ENCODE results near the gene ME2. TPM values are rescaled to one million over a fixed set of nuclear protein-coding genes. Genes with fewer than 3 reads are reported as not detected.

ME2 gene
- total and polyA plus RNA-seq, 2 donors (not counting 1 experiment from before 2014, with no cell fraction given), result 28.4 to 57.8 TPM

DNA sequence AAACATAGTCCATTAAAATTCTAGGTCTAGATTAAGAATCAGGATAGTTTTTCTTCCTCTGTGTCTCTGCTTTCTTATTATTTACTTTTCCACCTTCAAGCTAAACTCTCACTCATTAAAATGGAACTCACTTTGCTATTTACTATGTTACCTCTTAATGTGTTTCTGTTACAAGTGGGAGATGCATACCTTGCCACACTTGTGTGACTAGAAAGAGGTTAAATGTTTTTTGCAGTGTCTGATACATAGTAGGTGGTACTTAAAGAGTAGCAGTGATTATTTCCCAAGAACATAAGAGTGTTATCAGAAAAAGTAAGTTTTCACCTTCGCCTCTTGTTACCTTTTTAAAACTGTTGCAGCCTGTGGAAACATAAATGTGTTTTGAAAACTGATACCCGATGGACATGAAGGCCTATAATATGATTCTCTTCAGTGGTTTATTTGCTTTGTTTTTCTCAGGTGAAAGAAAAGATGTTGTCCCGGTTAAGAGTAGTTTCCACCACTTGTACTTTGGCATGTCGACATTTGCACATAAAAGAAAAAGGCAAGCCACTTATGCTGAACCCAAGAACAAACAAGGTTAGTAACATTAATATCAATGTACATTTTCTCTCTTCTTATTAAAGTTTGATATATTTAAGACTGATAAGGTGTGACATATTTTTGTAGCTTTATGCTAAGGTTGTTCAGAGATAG is 16.6 kb downstream of the ME2 start:
- Histone ChIP-seq H3K27ac (ENCODE audit: low read length in 2 of 2) (no peak overlapping the region), H4K20me1 (ENCODE audit: control insufficient read depth, insufficient read depth, low read length, poor library complexity, severe bottlenecking) (no peaks in the 10 kb centered on the region), H2AFZ (ENCODE audit: insufficient read depth, low read depth, low read length, poor library complexity, severe bottlenecking) (no peak overlapping the region), H3K9me3 (ENCODE audit: control extremely low read depth in 1 of 3, control insufficient read depth in 2 of 3, insufficient read depth in 1 of 3, low read length in 2 of 3) (peaks cover 0 to 15% (median 5%) of the 10 kb centered on the region in 3 donors), H3K79me2 (ENCODE audit: control insufficient read depth, insufficient read depth, low read length) (peaks cover 38% of the 10 kb centered on the region), H3K9ac (ENCODE audit: low read length) (no peak overlapping the region), H3K4me3 (ENCODE audit: control extremely low read depth in 1 of 5, extremely low read depth in 1 of 5, insufficient read depth in 1 of 5, low read depth in 2 of 5, low read length in 4 of 5) (no peak overlapping the region), H3K4me1 (ENCODE audit: control insufficient read depth in 2 of 2, insufficient read depth in 2 of 2, low read length in 2 of 2) (peaks cover 0 to 3% of the 10 kb centered on the region in 2 donors), H3K36me3 (replicated peaks in 1 of 2; ENCODE audit: control extremely low read depth in 1 of 2, control insufficient read depth in 1 of 2, extremely low read depth in 1 of 2, insufficient read depth in 2 of 2, low read length in 1 of 2) (peaks cover 9 to 18% of the 10 kb centered on the region in 2 experiments), H3K4me2 (replicated peaks; ENCODE audit: low read depth, low read length, poor library complexity, severe bottlenecking) (no peak overlapping the region), H3K27me3 (replicated peaks in 1 of 4; ENCODE audit: control extremely low read depth in 1 of 4, control insufficient read depth in 3 of 4, insufficient read depth in 4 of 4, low read length in 3 of 4) (no peaks in the 10 kb centered on the region)
- ChIA-PET CTCF (no interaction called here), POLR2A (no interaction called here)
- Mint-ChIP-seq H3K27ac (no peak overlapping the region), H3K27me3 (no peaks in the 10 kb centered on the region), H3K4me3 (no peak overlapping the region), H3K9me3 (ENCODE audit: insufficient read depth) (no peaks in the 10 kb centered on the region), H3K4me1 (peaks cover 11% of the 10 kb centered on the region)
- DNase-seq (no peak), ATAC-seq (ENCODE audit: low read depth) (no peak)
- 100% methylated on average over 1 of the region's 4 CpGs for WGBS (ENCODE audit: insufficient coverage)
- TF ChIP-seq, protein P1, sequence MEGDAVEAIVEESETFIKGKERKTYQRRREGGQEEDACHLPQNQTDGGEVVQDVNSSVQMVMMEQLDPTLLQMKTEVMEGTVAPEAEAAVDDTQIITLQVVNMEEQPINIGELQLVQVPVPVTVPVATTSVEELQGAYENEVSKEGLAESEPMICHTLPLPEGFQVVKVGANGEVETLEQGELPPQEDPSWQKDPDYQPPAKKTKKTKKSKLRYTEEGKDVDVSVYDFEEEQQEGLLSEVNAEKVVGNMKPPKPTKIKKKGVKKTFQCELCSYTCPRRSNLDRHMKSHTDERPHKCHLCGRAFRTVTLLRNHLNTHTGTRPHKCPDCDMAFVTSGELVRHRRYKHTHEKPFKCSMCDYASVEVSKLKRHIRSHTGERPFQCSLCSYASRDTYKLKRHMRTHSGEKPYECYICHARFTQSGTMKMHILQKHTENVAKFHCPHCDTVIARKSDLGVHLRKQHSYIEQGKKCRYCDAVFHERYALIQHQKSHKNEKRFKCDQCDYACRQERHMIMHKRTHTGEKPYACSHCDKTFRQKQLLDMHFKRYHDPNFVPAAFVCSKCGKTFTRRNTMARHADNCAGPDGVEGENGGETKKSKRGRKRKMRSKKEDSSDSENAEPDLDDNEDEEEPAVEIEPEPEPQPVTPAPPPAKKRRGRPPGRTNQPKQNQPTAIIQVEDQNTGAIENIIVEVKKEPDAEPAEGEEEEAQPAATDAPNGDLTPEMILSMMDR (IDR thresholded peaks at IDR 0.05), result no peak
- TF ChIP-seq EZH2 (IDR thresholded peaks at IDR 0.05; ENCODE audit: borderline replicate concordance, insufficient read depth, low read depth, low read length, poor library complexity, severe bottlenecking), result no peak
- intact Hi-C loops (cut with micrococcal nuclease), result no loop called here

DNA sequence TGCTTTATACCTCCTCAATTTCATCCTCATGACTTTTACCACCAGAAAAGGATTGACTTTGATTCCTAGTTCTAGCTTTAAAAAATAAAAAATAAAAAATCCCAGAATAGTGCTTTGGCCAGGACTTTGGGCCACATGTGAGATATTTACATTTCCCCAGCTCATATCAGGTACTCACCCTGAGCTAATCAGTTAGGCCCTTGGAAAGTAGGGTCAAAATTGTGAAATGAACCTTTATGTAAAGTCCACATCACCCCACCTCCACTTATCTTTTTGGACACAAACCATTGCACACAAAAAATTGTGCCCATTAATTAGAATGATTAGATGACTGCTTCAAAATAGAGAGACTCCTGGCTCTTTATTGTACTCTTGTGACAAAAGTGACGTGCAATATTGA is 17.2 kb downstream of the ME2 start:
- H2AFZ ChIP-seq (ENCODE audit: insufficient read depth, low read depth, low read length, poor library complexity, severe bottlenecking), result no peak overlapping the region
- peaks cover 34% of the 10 kb centered on the region for H3K79me2 ChIP-seq (ENCODE audit: control insufficient read depth, insufficient read depth, low read length)
- H3K9me3 ChIP-seq (ENCODE audit: control extremely low read depth in 1 of 3, control insufficient read depth in 2 of 3, insufficient read depth in 1 of 3, low read length in 2 of 3), result peaks cover 0 to 13% (median 3%) of the 10 kb centered on the region in 3 donors
- no peak overlapping the region for H3K27ac ChIP-seq (ENCODE audit: low read length in 2 of 2)
- no peak for ATAC-seq (ENCODE audit: low read depth)
- H3K4me2 ChIP-seq (replicated peaks; ENCODE audit: low read depth, low read length, poor library complexity, severe bottlenecking), result no peak overlapping the region
- no peaks in the 10 kb centered on the region for H3K27me3 Mint-ChIP-seq
- TF ChIP-seq, protein P1 (IDR thresholded peaks at IDR 0.05), result no peak
- TF ChIP-seq EZH2 (IDR thresholded peaks at IDR 0.05; ENCODE audit: borderline replicate concordance, insufficient read depth, low read depth, low read length, poor library complexity, severe bottlenecking), result no peak
- WGBS (ENCODE audit: insufficient coverage), result no CpG with 5 or more reads among the region's 1 CpG
- H4K20me1 ChIP-seq (ENCODE audit: control insufficient read depth, insufficient read depth, low read length, poor library complexity, severe bottlenecking), result no peaks in the 10 kb centered on the region
- ChIA-PET CTCF (no interaction called here), POLR2A (no interaction called here)
- no peak overlapping the region for H3K9ac ChIP-seq (ENCODE audit: low read length)
- peaks cover 12 to 18% of the 10 kb centered on the region in 2 experiments for H3K36me3 ChIP-seq (replicated peaks in 1 of 2; ENCODE audit: control extremely low read depth in 1 of 2, control insufficient read depth in 1 of 2, extremely low read depth in 1 of 2, insufficient read depth in 2 of 2, low read length in 1 of 2)
- intact Hi-C loops (cut with micrococcal nuclease), result no loop called here
- peaks cover 0 to 3% of the 10 kb centered on the region in 2 donors for H3K4me1 ChIP-seq (ENCODE audit: control insufficient read depth in 2 of 2, insufficient read depth in 2 of 2, low read length in 2 of 2)
- H3K4me3 ChIP-seq (ENCODE audit: control extremely low read depth in 1 of 5, extremely low read depth in 1 of 5, insufficient read depth in 1 of 5, low read depth in 2 of 5, low read length in 4 of 5), result no peak overlapping the region
- H3K4me3 Mint-ChIP-seq, result no peak overlapping the region
- H3K27ac Mint-ChIP-seq, result no peak overlapping the region
- H3K9me3 Mint-ChIP-seq (ENCODE audit: insufficient read depth), result no peaks in the 10 kb centered on the region
- H3K27me3 ChIP-seq (replicated peaks in 1 of 4; ENCODE audit: control extremely low read depth in 1 of 4, control insufficient read depth in 3 of 4, insufficient read depth in 4 of 4, low read length in 3 of 4), result no peaks in the 10 kb centered on the region
- DNase-seq, result no peak
- peaks cover 15% of the 10 kb centered on the region for H3K4me1 Mint-ChIP-seq

Measured in B cell (primary cell).